GM21786 (cell line): ENCODE data around the gene N4BP2L2.
A peak's percentile ranks its signal among the peaks of the same experiment; 100 is the strongest.

Source experiments
- ATAC-seq: cut with Tn5 transposase; IDR thresholded peaks from one replicate; pipeline ENCODE4 v1.9.1; 2021; ENCODE audit not compliant: unreplicated experiment

The N4BP2L2 gene

DNA sequence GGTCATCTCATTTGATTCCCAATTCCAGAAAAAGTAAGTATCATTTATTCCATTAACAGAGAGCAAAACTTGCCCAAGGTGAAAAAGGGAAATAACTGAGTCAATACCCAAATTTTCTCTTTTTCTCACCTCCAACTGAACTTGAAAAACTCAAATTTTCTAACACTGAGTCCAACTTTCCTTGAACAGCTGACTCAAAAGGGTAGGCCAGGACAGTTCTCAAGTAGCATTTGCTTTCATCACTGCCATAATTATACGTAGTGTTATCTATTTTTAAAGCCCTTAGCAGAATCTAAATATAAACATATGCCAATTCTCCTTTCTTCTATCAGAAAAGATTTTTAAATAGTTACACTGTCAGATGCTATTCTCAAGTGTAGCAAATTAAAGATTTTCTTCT is 3.5 kb downstream of the N4BP2L2 start:
- ATAC-seq: no peak

DNA sequence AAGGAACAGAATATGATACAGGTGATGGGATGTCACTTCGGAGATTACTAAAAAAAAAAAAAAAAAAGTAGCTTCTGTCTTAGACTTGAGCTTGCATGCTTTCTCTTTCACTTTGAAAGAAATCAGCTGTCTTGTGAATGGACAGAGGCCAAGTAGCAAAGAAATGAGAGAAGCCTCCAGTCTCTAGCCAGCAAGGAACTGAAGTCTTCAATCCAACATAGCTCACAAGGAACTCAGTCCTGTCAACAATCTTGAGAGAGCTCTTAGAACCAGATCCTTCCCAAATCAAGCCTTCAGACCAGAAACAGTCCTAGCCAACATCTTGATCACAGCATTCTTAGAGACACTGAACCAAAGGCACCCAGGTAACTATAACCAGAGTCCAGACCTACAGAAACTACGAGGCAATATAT is 7.7 kb downstream of the N4BP2L2 start:
- ATAC-seq: peak; percentile 74

DNA sequence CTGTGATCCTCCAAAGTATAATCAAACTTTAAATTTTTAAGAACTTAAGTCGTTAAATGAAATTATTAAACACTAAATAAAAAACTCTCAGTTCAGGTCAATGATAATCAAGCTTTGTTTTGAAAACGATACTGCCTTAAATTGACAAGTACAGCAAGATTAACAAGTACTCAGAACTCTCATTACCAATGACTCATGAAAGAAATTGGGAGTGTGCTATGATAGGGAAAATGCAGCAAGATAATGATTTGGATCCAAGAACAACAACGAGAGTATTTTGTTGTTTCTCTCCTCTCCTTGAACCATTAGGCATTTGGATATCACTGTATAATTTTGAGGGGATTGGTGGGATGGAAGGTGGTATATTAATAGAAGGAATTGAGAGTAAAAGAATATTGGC is 10.2 kb downstream of the N4BP2L2 start:
- ATAC-seq: no peak

DNA sequence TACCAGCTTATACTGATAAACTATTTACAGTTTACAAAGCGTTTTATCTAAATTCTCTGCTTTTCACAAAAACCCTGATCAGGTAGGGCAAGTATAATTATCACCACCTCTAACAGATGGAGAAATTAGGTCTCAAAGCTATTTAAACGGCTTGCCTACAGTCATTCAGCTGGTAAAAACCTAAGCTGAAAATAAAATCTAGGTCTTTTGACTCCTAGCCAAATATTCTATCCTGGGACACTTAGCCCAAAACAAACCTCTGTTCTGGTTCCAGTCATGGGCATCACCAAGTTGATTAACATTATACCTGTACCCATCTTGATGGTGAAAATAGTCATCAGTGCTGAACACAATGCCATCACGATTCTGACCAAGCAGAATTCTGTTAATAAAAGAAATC is 11.4 kb downstream of the N4BP2L2 start:
- ATAC-seq: no peak

- no peak for ATAC-seq
Measured at GRCh38 chr13:32525766-32526165, 12.8 kb downstream of the N4BP2L2 start.

DNA sequence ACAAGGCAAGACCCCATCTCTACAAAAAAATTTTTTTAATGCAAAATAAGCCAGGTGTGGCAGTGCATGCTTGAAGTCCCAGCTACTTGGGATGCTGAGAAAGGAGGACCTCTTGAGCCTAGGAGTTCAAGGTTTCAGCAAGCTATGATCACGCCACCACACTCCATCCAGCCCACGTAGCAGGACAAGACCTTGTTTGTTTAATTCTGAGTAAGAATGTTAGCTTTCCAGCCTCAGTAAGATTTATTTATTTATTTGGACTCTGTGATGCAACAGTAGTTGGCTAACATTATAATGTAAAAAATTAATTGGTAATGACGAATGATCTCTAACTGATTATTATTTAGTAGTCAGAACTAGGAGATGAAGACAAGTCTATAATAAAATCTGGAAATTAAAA is 23.3 kb downstream of the N4BP2L2 start:
- ATAC-seq: no peak

GRCh38 chr13:32511482-32511881 is 27.1 kb downstream of the N4BP2L2 start:
- ATAC-seq: no peak

GRCh38 chr13:32504876-32505275 is 33.7 kb downstream of the N4BP2L2 start:
- no peak for ATAC-seq

GRCh38 chr13:32504263-32504662 is 34.3 kb downstream of the N4BP2L2 start:
- ATAC-seq: no peak

DNA sequence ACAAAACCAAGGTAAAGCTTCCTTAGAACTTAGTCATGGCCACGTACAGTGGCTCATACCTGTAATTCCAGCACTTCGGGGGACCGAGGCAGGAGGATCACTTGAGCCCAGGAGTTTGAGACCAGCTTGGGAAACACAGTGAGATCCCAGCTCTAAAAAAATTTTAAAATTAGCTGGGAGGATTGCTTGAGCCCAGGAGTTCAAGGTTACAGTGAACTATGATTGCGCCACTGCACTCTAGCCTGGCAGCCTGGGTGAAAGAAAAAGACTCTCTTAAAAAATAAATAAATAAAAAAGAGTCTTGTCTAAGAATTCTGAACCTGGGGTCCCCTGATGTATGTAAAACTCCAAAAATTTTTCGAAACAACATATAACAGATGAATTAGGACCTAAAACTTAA is 34.9 kb downstream of the N4BP2L2 start:
- no peak for ATAC-seq

- no peak for ATAC-seq
Measured at GRCh38 chr13:32501064-32501463, 37.5 kb downstream of the N4BP2L2 start.

GRCh38 chr13:32499538-32500210 is 38.9 kb downstream of the N4BP2L2 start:
- no peak for ATAC-seq

- no peak for ATAC-seq
Measured at GRCh38 chr13:32497589-32497988, 41.0 kb downstream of the N4BP2L2 start.

DNA sequence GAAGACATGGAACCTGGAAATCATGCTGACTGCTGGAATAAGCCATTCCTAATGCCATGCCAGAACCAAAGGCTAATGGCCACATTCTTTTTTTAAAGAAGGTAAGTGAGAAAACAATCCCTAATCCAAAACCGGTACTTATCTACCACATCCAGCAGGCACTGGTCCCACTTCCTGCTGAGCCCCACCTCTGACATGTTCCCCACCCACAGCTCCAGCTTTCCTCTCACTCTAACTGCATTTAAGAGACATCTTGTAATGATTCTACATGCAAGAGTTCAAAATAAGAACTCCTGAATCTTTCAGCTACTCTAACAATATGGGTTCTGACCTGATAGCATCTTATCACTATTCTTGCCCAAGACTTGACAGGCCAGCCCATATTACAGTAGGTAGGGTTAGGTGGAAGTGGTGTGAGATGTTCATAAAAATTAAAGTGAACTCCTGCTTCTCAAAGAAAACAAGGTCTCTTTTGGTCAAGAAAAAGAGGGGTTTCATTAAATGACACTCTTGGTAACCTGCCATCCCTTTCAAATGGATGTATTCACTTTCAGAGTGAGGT is 41.9 kb downstream of the N4BP2L2 start:
- no peak for ATAC-seq

GRCh38 chr13:32495841-32496240 is 42.8 kb downstream of the N4BP2L2 start:
- no peak for ATAC-seq

DNA sequence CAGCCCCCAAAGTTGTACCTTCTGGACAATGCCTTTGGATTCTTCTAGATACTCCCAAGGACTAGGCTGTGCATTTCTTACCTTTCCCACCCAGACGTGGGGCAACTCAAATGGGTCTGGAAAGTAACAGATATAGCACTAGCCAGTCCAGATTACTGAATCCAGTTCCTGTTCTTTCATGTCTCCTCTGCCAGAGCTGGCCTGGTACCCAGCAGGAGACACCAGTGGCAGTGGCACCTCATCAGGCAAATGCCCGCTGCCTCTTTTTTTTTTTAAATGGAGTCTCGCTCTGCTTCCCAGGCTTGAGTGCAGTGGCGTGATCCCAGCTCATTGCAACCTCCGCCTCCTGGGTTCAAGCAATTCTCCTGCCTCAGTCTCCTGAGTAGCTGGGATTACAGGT is 43.2 kb downstream of the N4BP2L2 start:
- no peak for ATAC-seq

DNA sequence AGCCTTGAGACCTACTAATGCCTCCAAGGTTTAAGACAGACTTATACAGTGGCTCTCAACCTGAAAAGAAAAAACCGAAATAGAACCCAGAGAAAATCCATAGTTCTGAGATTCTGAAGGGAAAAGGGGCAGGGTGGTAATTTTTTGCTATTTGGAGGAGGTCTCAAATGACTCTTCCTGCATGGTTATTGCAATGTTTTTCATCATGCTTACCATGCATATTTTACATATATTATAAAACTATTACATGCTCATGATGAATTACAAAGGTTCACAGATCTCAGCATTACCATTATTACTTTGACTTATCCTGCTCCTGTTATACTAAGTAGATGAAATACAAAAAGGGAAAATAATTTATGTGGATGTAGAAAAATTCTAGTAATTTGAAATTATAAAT is 47.6 kb downstream of the N4BP2L2 start:
- ATAC-seq: no peak

DNA sequence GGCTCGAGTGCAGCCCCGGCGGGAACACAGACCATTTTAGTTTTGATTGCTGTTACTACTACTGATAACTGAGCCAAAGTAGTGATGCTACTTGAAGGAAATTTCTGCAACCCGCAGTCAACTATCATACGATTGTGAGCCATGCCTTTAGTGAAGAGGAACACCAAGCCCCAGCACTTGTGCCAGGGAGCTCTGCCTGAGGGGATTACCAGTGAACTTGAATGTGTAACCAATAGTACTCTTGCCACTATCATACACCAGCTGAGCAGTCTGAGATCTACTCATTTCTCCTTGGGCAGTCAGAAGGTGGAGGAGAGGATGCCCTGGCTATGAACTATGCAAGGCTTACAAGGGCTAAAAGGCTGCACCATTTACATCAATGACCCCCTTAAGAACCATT is 61.7 kb downstream of the N4BP2L2 start:
- ATAC-seq: no peak

- no peak for ATAC-seq
Measured at GRCh38 chr13:32476021-32476731, 62.4 kb downstream of the N4BP2L2 start.

DNA sequence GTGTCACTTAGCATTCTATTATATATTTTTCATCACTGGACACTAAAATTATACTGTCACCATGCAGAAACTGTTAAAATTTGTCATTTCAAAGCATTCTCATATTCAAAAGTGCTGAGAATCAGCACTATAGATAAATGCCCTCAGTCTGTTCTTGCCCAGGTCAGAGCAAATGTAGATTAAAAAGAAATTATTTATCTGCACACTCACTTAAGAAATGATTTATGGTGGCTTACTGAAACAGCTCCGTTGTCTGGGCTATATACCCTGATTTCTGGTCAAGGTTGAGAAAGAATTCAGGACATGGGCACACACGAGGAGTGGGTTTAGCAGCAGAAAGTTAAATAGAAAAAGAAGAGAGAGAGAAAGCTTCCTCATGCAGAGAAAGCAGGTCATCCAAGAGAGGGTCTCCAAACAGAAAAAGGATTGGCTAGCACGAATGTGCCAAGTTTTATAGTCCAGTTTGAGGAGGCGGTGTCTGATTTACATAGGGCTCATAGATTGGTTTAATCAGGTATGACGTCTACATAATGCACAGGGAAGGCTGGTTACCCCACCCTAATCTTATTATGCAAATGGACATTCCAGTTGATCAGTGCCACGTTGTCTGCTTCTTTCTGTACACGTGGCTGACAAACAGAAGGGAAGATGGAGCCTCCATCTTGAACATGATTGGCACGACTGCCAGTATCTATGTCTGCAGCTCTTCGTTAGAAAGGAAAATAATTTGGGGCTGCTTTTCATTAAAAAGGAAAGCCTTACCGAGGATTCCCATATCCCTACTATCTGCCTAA is 63.4 kb downstream of the N4BP2L2 start:
- no peak for ATAC-seq

DNA sequence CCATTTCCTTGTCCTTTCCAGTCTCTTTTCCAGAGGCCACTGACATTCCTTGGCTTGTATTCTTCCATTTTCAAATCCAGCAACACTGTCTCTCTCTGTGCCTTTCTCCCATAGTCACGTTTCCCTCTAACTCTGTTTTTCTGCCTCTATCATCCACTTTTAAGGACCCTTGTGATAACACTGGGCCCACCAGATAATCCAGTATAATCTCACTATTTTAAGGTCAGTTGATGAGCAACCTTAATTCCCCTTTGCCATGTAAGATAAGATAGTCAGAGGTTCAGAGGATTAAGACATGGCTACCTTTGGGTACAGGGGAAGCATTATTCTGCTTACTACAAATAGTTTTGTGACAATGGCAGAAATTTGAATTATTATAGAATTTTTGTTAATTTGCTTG is 64.9 kb downstream of the N4BP2L2 start:
- ATAC-seq: no peak

GRCh38 chr13:32472194-32472621 is 66.4 kb downstream of the N4BP2L2 start:
- peak; percentile 82 for ATAC-seq
